Lower leg skin (tissue), 4 donors: ENCODE results near the gene DMXL1. TPM values are rescaled to one million over a fixed set of nuclear protein-coding genes. Genes with fewer than 3 reads are reported as not detected.

Experiments used
- DNase-seq, 2 donors: peaks; one replicate each; pipeline ENCODE4 v3.0.0-alpha.2; 2019; ENCODE audit warnings: low spot score in 2 of 2
- H3K4me3 ChIP-seq: fragments of 200-600 bp; sonication (generic); 2 replicates; pipeline ENCODE4 v1.5.1; 2017; ENCODE audit warnings: mild to moderate bottlenecking, low read depth; ENCODE audit not compliant: poor library complexity, severe bottlenecking
- POLR2A ChIP-seq, 2 donors: fragments of 450-650 bp; IDR thresholded peaks; one replicate each; pipeline ENCODE4 v1.6.1; 2016 to 2017; ENCODE audit warnings: antibody characterized with exemption in 2 of 2, mild to moderate bottlenecking in 1 of 2, moderate library complexity in 1 of 2
- WGBS, 2 donors: methylation state at CpG; one replicate each; pipeline ENCODE4 v1.1.5; 2018; 5-methylcytosine and 5-hydroxymethylcytosine counted together
- intact Hi-C: fragments of 100-400 bp; cut with DNase I; formaldehyde crosslinking; loops from one replicate; pipeline ENCODE4 v1.15.0; 2023; ENCODE audit warnings: low total_unique reads
- total RNA-seq, 4 donors: library from RNA; depleted of rRNA; stranded (reverse); fragments of >200 nt; gene quantifications; one replicate each; pipeline ENCODE4 v1.1.0, GENCODE V29; 2016
- TF ChIP-seq, protein P1 (sequence below), 3 donors: fragments of 450-650 bp; IDR thresholded peaks; one replicate each; pipeline ENCODE4 v1.5.1; 2016; ENCODE audit warnings: antibody characterized with exemption in 3 of 3, mild to moderate bottlenecking in 3 of 3, moderate library complexity in 2 of 3

The DMXL1 gene
- total RNA-seq, 4 donors from 2014 or later, result 34.7 to 52.4 (median 36.6) TPM

DNA sequence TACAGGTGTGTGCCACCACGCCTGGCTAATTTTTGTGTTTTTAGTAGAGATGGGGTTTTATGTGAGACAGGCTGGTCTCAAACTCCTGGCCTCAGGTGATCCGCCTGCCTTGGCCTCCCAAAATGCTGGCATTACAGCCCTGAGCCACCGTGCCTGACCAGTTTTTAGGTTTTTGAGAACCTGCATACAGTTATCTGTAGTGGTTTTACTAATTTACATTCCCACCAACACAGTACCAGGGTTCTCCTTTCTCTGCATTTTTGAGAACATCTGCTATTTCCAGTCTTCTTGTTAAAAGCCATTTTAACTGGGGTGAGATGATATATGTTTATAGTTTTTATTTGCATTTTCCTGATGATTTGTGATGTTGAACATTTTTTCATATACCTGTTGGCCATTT lies 12.8 kb downstream of the DMXL1 start:
- DNase-seq, result no peak
- WGBS, 2 donors, result 94 to 95% methylated on average over 3 of the region's 3 CpGs
- no peak overlapping the region for H3K4me3 ChIP-seq
- intact Hi-C loops, result no loop called here
- TF ChIP-seq, protein P1, sequence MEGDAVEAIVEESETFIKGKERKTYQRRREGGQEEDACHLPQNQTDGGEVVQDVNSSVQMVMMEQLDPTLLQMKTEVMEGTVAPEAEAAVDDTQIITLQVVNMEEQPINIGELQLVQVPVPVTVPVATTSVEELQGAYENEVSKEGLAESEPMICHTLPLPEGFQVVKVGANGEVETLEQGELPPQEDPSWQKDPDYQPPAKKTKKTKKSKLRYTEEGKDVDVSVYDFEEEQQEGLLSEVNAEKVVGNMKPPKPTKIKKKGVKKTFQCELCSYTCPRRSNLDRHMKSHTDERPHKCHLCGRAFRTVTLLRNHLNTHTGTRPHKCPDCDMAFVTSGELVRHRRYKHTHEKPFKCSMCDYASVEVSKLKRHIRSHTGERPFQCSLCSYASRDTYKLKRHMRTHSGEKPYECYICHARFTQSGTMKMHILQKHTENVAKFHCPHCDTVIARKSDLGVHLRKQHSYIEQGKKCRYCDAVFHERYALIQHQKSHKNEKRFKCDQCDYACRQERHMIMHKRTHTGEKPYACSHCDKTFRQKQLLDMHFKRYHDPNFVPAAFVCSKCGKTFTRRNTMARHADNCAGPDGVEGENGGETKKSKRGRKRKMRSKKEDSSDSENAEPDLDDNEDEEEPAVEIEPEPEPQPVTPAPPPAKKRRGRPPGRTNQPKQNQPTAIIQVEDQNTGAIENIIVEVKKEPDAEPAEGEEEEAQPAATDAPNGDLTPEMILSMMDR (IDR thresholded peaks at IDR 0.05), result no peak
- no peak for TF ChIP-seq POLR2A (IDR thresholded peaks at IDR 0.05)

DNA sequence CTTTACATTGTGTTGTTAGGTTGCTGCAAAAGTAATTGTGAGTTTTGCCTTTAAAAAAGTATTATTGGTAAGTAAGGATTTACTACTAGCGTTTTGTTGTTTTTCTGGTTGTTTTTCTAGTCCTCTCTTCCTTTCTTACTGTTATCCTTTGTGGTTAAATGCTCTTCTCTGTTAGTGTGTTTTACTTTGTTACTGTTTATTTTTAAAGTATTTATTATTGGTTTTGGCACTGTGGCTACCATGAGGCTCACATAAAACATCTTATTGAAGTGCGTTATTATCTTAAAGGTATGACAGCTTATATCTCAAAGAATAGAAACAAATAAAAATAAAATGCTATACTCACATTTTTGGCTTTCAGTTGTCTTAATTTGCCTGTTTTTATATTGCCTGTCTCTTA lies 17.6 kb downstream of the DMXL1 start:
- 73 to 77% methylated on average over 2 of the region's 2 CpGs for WGBS, 2 donors
- no peak for DNase-seq
- TF ChIP-seq, protein P1 (IDR thresholded peaks at IDR 0.05), result no peak
- no peak for TF ChIP-seq POLR2A (IDR thresholded peaks at IDR 0.05)
- no peak overlapping the region for H3K4me3 ChIP-seq
- intact Hi-C loops, result no loop called here

GRCh38 chr5:119095611-119096010 lies 24.7 kb downstream of the DMXL1 start:
- no peak overlapping the region for H3K4me3 ChIP-seq
- intact Hi-C loops, result no loop called here
- DNase-seq, result no peak
- no peak for TF ChIP-seq POLR2A (IDR thresholded peaks at IDR 0.05)
- TF ChIP-seq, protein P1 (IDR thresholded peaks at IDR 0.05), result no peak

DNA sequence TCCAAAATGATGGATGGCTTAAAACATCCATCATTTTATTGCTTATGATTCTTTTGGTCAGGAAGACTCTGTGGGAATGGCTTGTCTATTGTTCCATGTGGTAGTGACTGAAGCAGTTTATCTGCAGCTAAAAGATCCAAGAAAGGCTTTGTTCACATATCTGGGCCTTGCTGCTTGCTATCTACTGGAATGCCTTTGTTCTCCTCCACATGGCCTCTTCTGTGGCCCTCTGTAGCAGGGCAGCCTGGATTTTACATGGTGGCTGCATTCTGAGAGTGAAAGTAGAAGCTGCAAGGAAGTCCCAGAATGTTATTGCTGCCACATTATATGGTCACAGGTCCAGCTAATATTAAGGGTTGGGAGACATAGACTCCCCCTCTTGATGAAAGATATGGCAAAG lies 35.1 kb downstream of the DMXL1 start:
- no peak overlapping the region for H3K4me3 ChIP-seq
- intact Hi-C loops, result no loop called here
- TF ChIP-seq, protein P1 (IDR thresholded peaks at IDR 0.05), result no peak
- no peak for TF ChIP-seq POLR2A (IDR thresholded peaks at IDR 0.05)
- no peak for DNase-seq

GRCh38 chr5:119112151-119112550 lies 41.3 kb downstream of the DMXL1 start:
- no peak overlapping the region for H3K4me3 ChIP-seq
- no peak for DNase-seq
- intact Hi-C loops, result no loop called here

DNA sequence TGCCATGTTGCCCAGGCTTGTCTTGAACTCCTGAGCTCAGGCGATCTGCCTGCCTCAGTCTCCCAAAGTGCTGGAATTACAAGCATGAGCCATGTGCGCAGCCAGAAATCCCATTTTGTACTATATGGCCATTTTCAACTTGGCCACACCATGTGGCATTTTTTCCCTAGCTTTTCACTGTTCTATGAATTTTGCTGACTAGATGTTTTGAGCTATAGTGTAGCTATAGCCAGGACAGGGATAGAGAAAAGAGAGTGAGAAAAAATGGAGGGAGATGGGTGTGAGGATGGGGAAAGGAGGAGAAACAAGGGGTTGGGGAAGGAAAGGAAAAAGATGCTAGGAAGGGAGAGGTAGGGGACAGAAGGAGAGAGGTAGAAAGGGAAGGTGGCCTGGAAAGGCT lies 46.4 kb downstream of the DMXL1 start:
- intact Hi-C loops, result no loop called here
- no peak for DNase-seq
- no peak overlapping the region for H3K4me3 ChIP-seq
- 96 to 98% methylated on average over 2 of the region's 2 CpGs for WGBS, 2 donors
- no peak for TF ChIP-seq POLR2A (IDR thresholded peaks at IDR 0.05)
- TF ChIP-seq, protein P1 (IDR thresholded peaks at IDR 0.05), result no peak

More at GRCh38 chr5:119112151-119112550, 41.3 kb downstream of the DMXL1 start:
- WGBS, 2 donors, result 94 to 96% methylated on average over 5 of the region's 5 CpGs
- TF ChIP-seq POLR2A (IDR thresholded peaks at IDR 0.05), result no peak
- TF ChIP-seq, protein P1 (IDR thresholded peaks at IDR 0.05), result no peak
